Keratinocyte (primary cell): Measurements from ENCODE around the gene PIGO. TPM values are rescaled to one million over a fixed set of nuclear protein-coding genes. Genes with fewer than 3 reads are reported as not detected.

ENCODE experiments used
- DNase-seq: peaks from one replicate; pipeline ENCODE4 v3.0.0-alpha.2; 2011; ENCODE audit warnings: low read depth, missing footprints, low spot score
- FAIRE-seq: peaks from 2 replicates; lab custom pipeline; 2011; peaks lifted over from hg19 to GRCh38; lab: Jason Lieb, UNC
- H2AFZ ChIP-seq: 2 replicates; pipeline ENCODE4 v1.6.0; 2012; ENCODE audit warnings: low read length, control low read depth, inconsistent platforms; ENCODE audit not compliant: control insufficient read depth
- H3K27ac ChIP-seq: 2 replicates; pipeline ENCODE4 v1.5.1; 2011; ENCODE audit warnings: low read length; ENCODE audit not compliant: control insufficient read depth, insufficient read depth
- H3K27me3 ChIP-seq: 3 replicates; pipeline ENCODE4 v1.6.0; 2011; ENCODE audit warnings: low read length; ENCODE audit not compliant: control insufficient read depth, insufficient read depth; ENCODE audit errors: extremely low read depth
- H3K36me3 ChIP-seq, 2 experiments: 2 replicates in 1 of 2; 3 replicates in 1 of 2; pipeline ENCODE4 v1.5.1; 2011; ENCODE audit warnings: low read length in 2 of 2, mild to moderate bottlenecking in 1 of 2; ENCODE audit not compliant: control insufficient read depth in 2 of 2, insufficient read depth in 2 of 2; ENCODE audit errors: extremely low read depth in 1 of 2
- H3K4me1 ChIP-seq: 3 replicates; pipeline ENCODE4 v1.5.1; 2011; ENCODE audit warnings: low read length; ENCODE audit not compliant: control insufficient read depth, insufficient read depth; ENCODE audit errors: extremely low read depth
- H3K4me2 ChIP-seq: 3 replicates; pipeline ENCODE4 v1.6.0; 2011; ENCODE audit warnings: low read depth, low read length; ENCODE audit not compliant: control insufficient read depth, insufficient read depth; ENCODE audit errors: extremely low read depth
- H3K4me3 ChIP-seq, 3 experiments: fragments of 200-600 bp in 1 of 3; sonication (generic) in 1 of 3; 2 replicates in 2 of 3; 3 replicates in 1 of 3; pipeline ENCODE4 v1.5.1; 2011 to 2016; ENCODE audit warnings: low read length in 3 of 3, mild to moderate bottlenecking in 3 of 3, control low read depth in 2 of 3, inconsistent platforms in 1 of 3, low read depth in 1 of 3, mixed read lengths in 1 of 3, mixed run types in 1 of 3, moderate library complexity in 1 of 3; ENCODE audit not compliant: control insufficient read depth in 2 of 3, insufficient read depth in 2 of 3; ENCODE audit errors: extremely low read depth in 1 of 3
- H3K79me2 ChIP-seq: 2 replicates; pipeline ENCODE4 v1.6.0; 2012; ENCODE audit warnings: low read length; ENCODE audit not compliant: control insufficient read depth, insufficient read depth
- H3K9ac ChIP-seq: 3 replicates; pipeline ENCODE4 v1.6.0; 2011; ENCODE audit warnings: low read length; ENCODE audit not compliant: control insufficient read depth, insufficient read depth; ENCODE audit errors: extremely low read depth
- H3K9me1 ChIP-seq: 3 replicates; pipeline ENCODE4 v1.6.0; 2011; ENCODE audit warnings: low read length; ENCODE audit not compliant: control insufficient read depth, insufficient read depth; ENCODE audit errors: extremely low read depth
- H3K9me3 ChIP-seq: 2 replicates; pipeline ENCODE4 v1.5.1; 2012; ENCODE audit warnings: low read depth, low read length; ENCODE audit not compliant: control insufficient read depth
- H4K20me1 ChIP-seq: 3 replicates; pipeline ENCODE4 v1.6.0; 2011; ENCODE audit warnings: low read length; ENCODE audit not compliant: control insufficient read depth, insufficient read depth; ENCODE audit errors: extremely low read depth
- EZH2 ChIP-seq: IDR thresholded peaks from one replicate; pipeline ENCODE4 v1.6.1; 2012; ENCODE audit warnings: inconsistent platforms, mild to moderate bottlenecking, low read length, moderate library complexity
- dilution Hi-C: fragments of 300-500 bp; cut with MboI; formaldehyde crosslinking; loops from one replicate; pipeline ENCODE4 v1.7.0; 2020; ENCODE audit warnings: low sequenced_read_pairs; ENCODE audit not compliant: extremely low pct_ligation_motif_present
- polyA plus RNA-seq, 5 experiments: library from polyadenylated mRNA; depleted of rRNA in 3 of 5; stranded (reverse) in 3 of 5; stranded (forward) in 1 of 5; unstranded in 1 of 5; fragments of >200 nt; gene quantifications; 1 replicate in 1 of 5; 2 replicates in 3 of 5; 3 replicates in 1 of 5; pipeline versions ENCODE4 v1.2.1 to v1.2.3, GENCODE V29; 2011 to 2012; ENCODE audit warnings: missing spikeins in 2 of 5, low read depth in 1 of 5, low replicate concordance in 1 of 5
- TF ChIP-seq, protein P1 (sequence below), 3 experiments: IDR thresholded peaks in 1 of 3; conservative IDR thresholded peaks in 1 of 3; optimal IDR thresholded peaks in 1 of 3; 2 replicates in 2 of 3; 3 replicates in 1 of 3; pipeline versions ENCODE3 to v1.5.1; 2011; ENCODE audit warnings: low read length in 3 of 3, mild to moderate bottlenecking in 3 of 3, moderate library complexity in 2 of 3, control low read depth in 1 of 3, inconsistent platforms in 1 of 3; ENCODE audit not compliant: insufficient read depth in 2 of 3; ENCODE audit errors: extremely low read depth in 1 of 3

The PIGO gene
- polyA plus RNA-seq, 1 donor (not counting 4 experiments of a cell fraction or from before 2014, with no cell fraction given) = 18.6 TPM

DNA sequence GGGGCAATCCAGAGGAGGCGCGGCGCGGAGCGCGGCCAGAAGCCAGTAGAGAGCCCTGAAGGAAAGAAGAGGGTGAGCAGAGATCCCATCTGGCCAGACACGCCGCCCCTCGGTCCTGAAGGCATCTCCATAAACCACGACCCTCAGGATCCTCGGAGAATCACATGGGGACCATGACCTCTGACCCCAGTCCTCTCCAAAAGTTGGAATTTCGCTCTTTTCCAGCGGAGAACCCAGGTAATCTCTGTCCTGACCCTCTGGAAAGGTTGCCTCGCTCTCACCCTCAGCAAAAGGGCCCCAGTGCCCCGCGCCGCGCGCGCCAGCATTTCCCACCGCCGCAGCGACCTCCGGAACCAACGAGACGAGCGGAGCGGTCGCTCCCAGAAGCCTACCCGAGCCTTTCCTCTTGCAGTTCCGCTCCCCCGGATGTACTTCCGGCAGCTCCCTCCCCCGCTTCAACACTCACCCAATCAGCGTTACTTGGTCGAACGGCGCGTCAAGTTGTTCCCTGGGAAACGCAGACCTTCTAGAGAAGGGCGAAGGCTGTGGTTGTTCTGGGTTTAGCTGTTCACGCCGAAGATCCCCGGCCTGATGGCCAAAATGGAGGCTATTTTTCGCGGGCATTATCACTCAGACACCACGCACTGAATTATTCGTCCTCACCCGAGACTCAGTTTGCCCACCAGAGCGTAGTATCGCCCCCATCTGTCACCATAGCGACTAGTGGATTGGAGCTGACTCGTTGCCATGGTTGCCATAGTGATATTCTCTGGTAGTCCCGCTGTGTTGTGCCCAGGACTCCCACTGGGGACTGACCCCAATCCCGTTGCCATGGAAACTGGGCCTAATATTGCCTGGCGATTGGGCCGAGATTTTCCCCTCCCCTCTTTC lies 6.6 kb upstream of the PIGO start, which contains the start of gene STOML2:
STOML2 (minus strand) TSS at position 363 of the 891 bp plus-strand sequence; CDS start at position 326, 37 bp downstream.
- Histone ChIP-seq H3K9me3 (no peaks in the 10 kb centered on the region), H2AFZ (peak within 1 kb of the TSS; percentile 90), H3K36me3 (peaks cover 45 to 49% of the 10 kb centered on the region in 2 experiments), H3K4me3 (peak within 1 kb of the TSS; percentile 68 to 88 (median 77)), H3K9ac (peak within 1 kb of the TSS; percentile 94), H3K4me2 (peak within 1 kb of the TSS; percentile 100), H3K79me2 (peaks cover 21% of the 10 kb centered on the region), H3K27me3 (no peaks in the 10 kb centered on the region), H3K27ac (peak within 1 kb of the TSS; percentile 92), H4K20me1 (no peaks in the 10 kb centered on the region), H3K9me1 (no peaks in the 10 kb centered on the region), H3K4me1 (peaks cover 17% of the 10 kb centered on the region)
- no peak for DNase-seq
- peak; percentile 80 for FAIRE-seq
- TF ChIP-seq EZH2 = no peak
- TF ChIP-seq, protein P1, sequence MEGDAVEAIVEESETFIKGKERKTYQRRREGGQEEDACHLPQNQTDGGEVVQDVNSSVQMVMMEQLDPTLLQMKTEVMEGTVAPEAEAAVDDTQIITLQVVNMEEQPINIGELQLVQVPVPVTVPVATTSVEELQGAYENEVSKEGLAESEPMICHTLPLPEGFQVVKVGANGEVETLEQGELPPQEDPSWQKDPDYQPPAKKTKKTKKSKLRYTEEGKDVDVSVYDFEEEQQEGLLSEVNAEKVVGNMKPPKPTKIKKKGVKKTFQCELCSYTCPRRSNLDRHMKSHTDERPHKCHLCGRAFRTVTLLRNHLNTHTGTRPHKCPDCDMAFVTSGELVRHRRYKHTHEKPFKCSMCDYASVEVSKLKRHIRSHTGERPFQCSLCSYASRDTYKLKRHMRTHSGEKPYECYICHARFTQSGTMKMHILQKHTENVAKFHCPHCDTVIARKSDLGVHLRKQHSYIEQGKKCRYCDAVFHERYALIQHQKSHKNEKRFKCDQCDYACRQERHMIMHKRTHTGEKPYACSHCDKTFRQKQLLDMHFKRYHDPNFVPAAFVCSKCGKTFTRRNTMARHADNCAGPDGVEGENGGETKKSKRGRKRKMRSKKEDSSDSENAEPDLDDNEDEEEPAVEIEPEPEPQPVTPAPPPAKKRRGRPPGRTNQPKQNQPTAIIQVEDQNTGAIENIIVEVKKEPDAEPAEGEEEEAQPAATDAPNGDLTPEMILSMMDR (optimal IDR thresholded peaks at IDR 0.05 in 1 of 3, IDR thresholded peaks at IDR 0.05 in 1 of 3, conservative IDR thresholded peaks at IDR 0.05 in 1 of 3; ENCODE audit: extremely low read depth in 1 of 3, insufficient read depth in 2 of 3, low read length in 3 of 3) = no peak
- dilution Hi-C loops = no loop called here

DNA sequence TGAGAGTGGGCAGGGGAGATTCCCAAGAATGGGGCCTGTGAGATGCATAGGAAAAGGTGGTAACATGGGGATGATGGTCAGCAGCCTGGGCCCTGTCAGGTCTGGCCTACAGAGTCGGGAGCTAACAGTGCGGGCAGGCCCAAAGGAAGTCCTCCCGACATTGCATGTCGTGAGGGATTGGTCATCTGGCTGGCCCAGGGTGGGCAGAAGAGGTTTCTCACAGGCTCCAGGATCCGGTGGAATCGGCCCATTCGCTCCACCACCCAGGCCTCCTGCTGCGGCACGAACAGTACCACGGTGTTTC lies 6.0 kb upstream of the PIGO start:
- Histone ChIP-seq H3K4me2 (peak overlapping the region; percentile 100), H3K9me1 (no peaks in the 10 kb centered on the region), H3K79me2 (peaks cover 21% of the 10 kb centered on the region), H3K9me3 (no peaks in the 10 kb centered on the region), H3K4me3 (peak overlapping the region; percentile 68 to 88 (median 77)), H3K4me1 (peaks cover 17% of the 10 kb centered on the region), H3K27me3 (no peaks in the 10 kb centered on the region), H3K9ac (peak overlapping the region; percentile 94), H3K36me3 (peaks cover 43 to 44% of the 10 kb centered on the region in 2 experiments), H3K27ac (peak overlapping the region; percentile 92), H4K20me1 (no peaks in the 10 kb centered on the region), H2AFZ (peak overlapping the region; percentile 72)
- no peak for TF ChIP-seq EZH2
- TF ChIP-seq, protein P1 (optimal IDR thresholded peaks at IDR 0.05 in 1 of 3, IDR thresholded peaks at IDR 0.05 in 1 of 3, conservative IDR thresholded peaks at IDR 0.05 in 1 of 3; ENCODE audit: extremely low read depth in 1 of 3, insufficient read depth in 2 of 3, low read length in 3 of 3) = no peak
- DNase-seq (no peak), FAIRE-seq (no peak)
- dilution Hi-C loops = no loop called here
